H1 (cell line): ENCODE data around the gene ECEL1. TPM values are rescaled to one million over a fixed set of nuclear protein-coding genes. Genes with fewer than 3 reads are reported as not detected.

ENCODE experiments used
- CTCF ChIA-PET: fragments of 300-600 bp; sonication (Branson Sonifier 250); formaldehyde crosslinking; loops from one replicate; lab custom pipeline; 2021; ENCODE audit not compliant: partially characterized antibody; lab: Charles Lee
- POLR2A ChIA-PET: fragments of 300-600 bp; sonication (Branson Sonifier 250); formaldehyde crosslinking; loops from one replicate; lab custom pipeline; 2021; ENCODE audit warnings: inconsistent platforms; ENCODE audit not compliant: partially characterized antibody; lab: Charles Lee
- DNase-seq, 2 experiments: peaks; one replicate each; pipeline versions ENCODE4 v3.0.0 to v3.0.0-alpha.2; 2010 to 2022; ENCODE audit warnings: low spot score in 2 of 2, low read depth in 1 of 2, mixed read lengths in 1 of 2
- FAIRE-seq: peaks from 2 replicates; lab custom pipeline; 2011; peaks lifted over from hg19 to GRCh38; lab: Jason Lieb, UNC
- H2AFZ ChIP-seq: 2 replicates; pipeline ENCODE4 v1.8.1; 2012; ENCODE audit warnings: low read length, inconsistent platforms
- H2AK5ac ChIP-seq: 2 replicates; pipeline ENCODE4 v1.6.1; 2013; ENCODE audit warnings: low read depth, low read length
- H2BK120ac ChIP-seq: replicated peaks from 2 replicates; pipeline ENCODE3; 2013; ENCODE audit warnings: low read depth, low read length, inconsistent platforms
- H2BK12ac ChIP-seq: 2 replicates; pipeline ENCODE4 v1.6.1; 2013; ENCODE audit warnings: low read depth, low read length
- H2BK15ac ChIP-seq: 2 replicates; pipeline ENCODE4 v1.6.1; 2013; ENCODE audit warnings: low read length
- H2BK20ac ChIP-seq: 2 replicates; pipeline ENCODE4 v1.6.1; 2013; ENCODE audit warnings: low read length
- H2BK5ac ChIP-seq: 2 replicates; pipeline ENCODE4 v1.6.1; 2013; ENCODE audit warnings: low read depth, low read length
- H3K14ac ChIP-seq: 2 replicates; pipeline ENCODE4 v1.6.1; 2013; ENCODE audit warnings: inconsistent platforms; ENCODE audit not compliant: insufficient read length
- H3K18ac ChIP-seq: 2 replicates; pipeline ENCODE4 v1.6.1; 2013; ENCODE audit warnings: low read length; ENCODE audit errors: extremely low read depth
- H3K23ac ChIP-seq: 2 replicates; pipeline ENCODE4 v1.6.1; 2013; ENCODE audit warnings: inconsistent platforms; ENCODE audit not compliant: insufficient read length
- H3K23me2 ChIP-seq: 2 replicates; pipeline ENCODE4 v1.6.1; 2013; ENCODE audit warnings: low read depth, low read length
- H3K27ac ChIP-seq: 2 replicates; pipeline ENCODE4 v1.6.1; 2011; ENCODE audit warnings: low read depth, low read length, inconsistent platforms
- H3K27me3 ChIP-seq, 4 experiments: replicated peaks in 1 of 4; 1 replicate in 1 of 4; 2 replicates in 3 of 4; pipeline versions ENCODE4 v1.6.1 to v1.8.1; 2011 to 2013; ENCODE audit warnings: low read length in 3 of 4, mild to moderate bottlenecking in 3 of 4, inconsistent platforms in 2 of 4, mixed read lengths in 2 of 4, moderate library complexity in 1 of 4; ENCODE audit not compliant: control insufficient read depth in 3 of 4, insufficient read depth in 3 of 4; ENCODE audit errors: extremely low read depth in 1 of 4
- H3K36me3 ChIP-seq, 4 experiments: 2 replicates each; pipeline versions ENCODE4 v1.6.1 to v1.8.1; 2011 to 2013; ENCODE audit warnings: mild to moderate bottlenecking in 4 of 4, low read length in 3 of 4, moderate library complexity in 2 of 4, control low read depth in 1 of 4, inconsistent platforms in 1 of 4; ENCODE audit not compliant: insufficient read depth in 4 of 4, control insufficient read depth in 2 of 4
- H3K4ac ChIP-seq: replicated peaks from 2 replicates; pipeline ENCODE3; 2013; ENCODE audit warnings: low read length, low read depth, mixed read lengths, inconsistent platforms; ENCODE audit not compliant: insufficient read length
- H3K4me1 ChIP-seq, 4 experiments: replicated peaks in 1 of 4; 1 replicate in 1 of 4; 2 replicates in 3 of 4; pipeline versions ENCODE4 v1.6.1 to v1.8.1; 2011 to 2013; ENCODE audit warnings: low read length in 3 of 4, inconsistent platforms in 2 of 4, mixed read lengths in 1 of 4; ENCODE audit not compliant: insufficient read depth in 4 of 4, control insufficient read depth in 3 of 4
- H3K4me2 ChIP-seq, 2 experiments: 2 replicates each; pipeline versions ENCODE4 v1.6.1 to v1.8.1; 2011 to 2013; ENCODE audit warnings: low read depth in 2 of 2, low read length in 2 of 2, control low read depth in 1 of 2, inconsistent platforms in 1 of 2, mild to moderate bottlenecking in 1 of 2; ENCODE audit not compliant: insufficient read depth in 1 of 2
- H3K4me3 ChIP-seq, 4 experiments: fragments of 200-600, 300-600 bp in 1 of 4; sonication (generic), shearing (Covaris generic), sonication (Bioruptor Twin) in 1 of 4; 2 replicates each; pipeline versions ENCODE4 v1.5.1 to v1.8.1; 2011 to 2016; ENCODE audit warnings: low read length in 4 of 4, low read depth in 3 of 4, control low read depth in 2 of 4, inconsistent platforms in 2 of 4, mild to moderate bottlenecking in 2 of 4, mixed read lengths in 1 of 4, moderate library complexity in 1 of 4; ENCODE audit not compliant: insufficient read depth in 2 of 4; ENCODE audit errors: extremely low read depth in 1 of 4
- H3K56ac ChIP-seq: replicated peaks from 2 replicates; pipeline ENCODE3; 2013; ENCODE audit warnings: low read depth, mild to moderate bottlenecking, mixed read lengths, low read length, inconsistent platforms; ENCODE audit not compliant: insufficient read length
- H3K79me1 ChIP-seq: 2 replicates; pipeline ENCODE4 v1.6.1; 2013; ENCODE audit warnings: low read depth, low read length, control low read depth
- H3K79me2 ChIP-seq, 2 experiments: 2 replicates each; pipeline versions ENCODE4 v1.6.1 to v1.8.1; 2012 to 2013; ENCODE audit warnings: low read length in 2 of 2, mild to moderate bottlenecking in 2 of 2, inconsistent platforms in 1 of 2; ENCODE audit not compliant: insufficient read depth in 2 of 2, control insufficient read depth in 1 of 2
- H3K9ac ChIP-seq, 4 experiments: replicated peaks in 1 of 4; 1 replicate in 1 of 4; 2 replicates in 3 of 4; pipeline versions ENCODE4 v1.6.1 to v1.8.1; 2011 to 2013; ENCODE audit warnings: low read depth in 3 of 4, low read length in 3 of 4, control low read depth in 2 of 4, mild to moderate bottlenecking in 2 of 4, moderate library complexity in 2 of 4, inconsistent platforms in 1 of 4; ENCODE audit errors: extremely low read depth in 1 of 4
- H3K9me3 ChIP-seq, 2 experiments: 2 replicates each; pipeline versions ENCODE4 v1.6.1 to v1.8.1; 2012 to 2013; ENCODE audit warnings: mild to moderate bottlenecking in 2 of 2, moderate library complexity in 2 of 2, control low read depth in 1 of 2, inconsistent platforms in 1 of 2, low read depth in 1 of 2, low read length in 1 of 2, mixed read lengths in 1 of 2; ENCODE audit not compliant: insufficient read depth in 2 of 2
- H4K20me1 ChIP-seq, 2 experiments: replicated peaks in 1 of 2; 2 replicates each; pipeline versions ENCODE3 to v1.8.1; 2011 to 2013; ENCODE audit warnings: inconsistent platforms in 2 of 2, low read length in 2 of 2, mild to moderate bottlenecking in 1 of 2; ENCODE audit not compliant: insufficient read depth in 2 of 2, control insufficient read depth in 1 of 2
- H4K5ac ChIP-seq: 2 replicates; pipeline ENCODE4 v1.6.1; 2013; ENCODE audit warnings: low read length, low read depth, mixed read lengths, inconsistent platforms; ENCODE audit not compliant: insufficient read length
- H4K8ac ChIP-seq: 2 replicates; pipeline ENCODE4 v1.8.0; 2013; ENCODE audit warnings: mild to moderate bottlenecking, moderate library complexity, low read length, inconsistent platforms; ENCODE audit not compliant: insufficient read depth; ENCODE audit errors: extremely low read depth
- H4K91ac ChIP-seq: replicated peaks from 2 replicates; pipeline ENCODE3; 2013; ENCODE audit warnings: low read length, mixed read lengths, inconsistent platforms; ENCODE audit not compliant: insufficient read length
- ASH2L ChIP-seq: fragments of 200-600, 300-600 bp; sonication (generic); IDR thresholded peaks from one replicate; pipeline ENCODE4 v1.7.1; 2017; ENCODE audit warnings: low read length
- CHD1 ChIP-seq: IDR thresholded peaks from 2 replicates; pipeline ENCODE4 v1.6.1; 2012; ENCODE audit warnings: low read depth, low read length, improper control_type of control experiment
- KDM1A ChIP-seq: fragments of 200-600, 300-600 bp; sonication (generic); IDR thresholded peaks from 2 replicates; pipeline ENCODE4 v1.7.1; 2016; ENCODE audit warnings: mild to moderate bottlenecking, low read length, borderline replicate concordance
- RFX5 ChIP-seq: IDR thresholded peaks from 2 replicates; pipeline ENCODE4 v1.6.1; 2011; ENCODE audit warnings: low read depth, low read length, improper control_type of control experiment, borderline replicate concordance
- RNF2 ChIP-seq: fragments of 200-900, 300-1000 bp; sonication (generic); IDR thresholded peaks from 2 replicates; pipeline ENCODE4 v1.7.1; 2016; ENCODE audit warnings: borderline replicate concordance, low read depth, mild to moderate bottlenecking, antibody characterized with exemption, low read length; ENCODE audit not compliant: poor library complexity, severe bottlenecking; ENCODE audit errors: missing control alignments
- WGBS, 2 experiments: shearing (Covaris generic) in 1 of 2; methylation state at CpG; one replicate each; pipeline versions ENCODE4 v1.1.6 to v1.1.7; 2013 to 2015; ENCODE audit warnings: low lambda C conversion rate in 2 of 2, mixed read lengths in 2 of 2, inconsistent platforms in 1 of 2, low coverage in 1 of 2, missing lambda C conversion rate in 1 of 2; ENCODE audit not compliant: insufficient replicate concordance in 2 of 2, insufficient coverage in 1 of 2, insufficient read length in 1 of 2; ENCODE audit errors: extremely low coverage in 1 of 2, missing lambda C conversion rate in 1 of 2; 5-methylcytosine and 5-hydroxymethylcytosine counted together
- polyA plus RNA-seq, 7 experiments: library from polyadenylated mRNA; depleted of rRNA in 3 of 7; stranded (reverse) in 5 of 7; unstranded in 2 of 7; fragments of >200 nt in 5 of 7; fragments of 200-250 nt in 2 of 7; gene quantifications; 1 replicate in 5 of 7; 2 replicates in 1 of 7; 4 replicates in 1 of 7; pipeline versions ENCODE4 v1.2.1 to v1.2.3, GENCODE V29; 2011 to 2013; ENCODE audit warnings: missing spikeins in 2 of 7, mixed read lengths in 2 of 7
- total RNA-seq: library from RNA; stranded (reverse); fragmentation: NEBNext Ultra II Directional; extraction: Animal tissue kit (Norgen Biotek cat#: 25700); gene quantifications from 2 replicates; pipeline ENCODE4 v1.2.1, GENCODE V29; 2021
- TF ChIP-seq, protein P1 (sequence below): IDR thresholded peaks from 2 replicates; pipeline ENCODE4 v1.6.1; 2012; ENCODE audit warnings: low read length, inconsistent platforms

ECEL1 gene
- total and polyA plus RNA-seq, 2 of the 8 experiments (the other 6 are each of a cell fraction or from before 2014, with no cell fraction given) = 7.7 to 20.2 TPM

DNA sequence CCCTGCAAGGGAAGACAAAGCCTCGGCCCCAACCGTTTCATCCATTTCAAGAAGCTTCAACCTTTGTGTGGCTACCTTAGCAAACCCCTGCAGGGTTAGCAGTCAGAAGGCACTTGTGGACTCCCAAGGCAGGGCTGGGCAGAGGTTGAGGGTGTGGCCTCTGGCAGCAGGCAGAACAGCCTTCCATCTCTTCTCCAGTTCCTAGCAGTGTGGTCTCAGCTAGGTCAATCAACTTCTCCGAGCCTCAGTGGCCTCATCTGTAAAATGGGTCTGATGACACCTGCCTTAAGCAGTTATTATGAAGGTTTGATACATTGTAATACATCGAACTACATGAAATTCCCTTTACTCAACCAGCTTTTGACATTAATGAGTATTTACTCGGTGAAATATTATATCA, 25.7 kb upstream of the ECEL1 start:
- Histone ChIP-seq H3K18ac (no peak overlapping the region), H4K8ac (no peak overlapping the region), H3K4me2 (no peak overlapping the region), H3K4ac (no peak overlapping the region), H2BK20ac (no peak overlapping the region), H3K23me2 (peaks cover 2% of the 10 kb centered on the region; the same call in 1 of the 2 replicates), H3K4me3 (no peak overlapping the region), H2AK5ac (no peak overlapping the region), H3K79me1 (no peaks in the 10 kb centered on the region), H3K27me3 (no peaks in the 10 kb centered on the region; a peak in 1 of 7 replicates), H3K79me2 (no peaks in the 10 kb centered on the region), H4K5ac (no peak overlapping the region), H3K14ac (no peak overlapping the region), H2AFZ (no peak overlapping the region), H2BK15ac (no peak overlapping the region), H3K9me3 (no peaks in the 10 kb centered on the region), H3K23ac (no peak overlapping the region), H3K56ac (no peak overlapping the region), H3K4me1 (peaks cover 0 to 7% (median 2%) of the 10 kb centered on the region in 4 experiments; a peak in 2 of 7 replicates), H2BK5ac (no peak overlapping the region), H2BK12ac (no peak overlapping the region), H4K20me1 (no peaks in the 10 kb centered on the region), H3K27ac (no peak overlapping the region), H3K9ac (no peak overlapping the region), H4K91ac (no peak overlapping the region), H3K36me3 (no peaks in the 10 kb centered on the region), H2BK120ac (no peak overlapping the region)
- TF ChIP-seq RFX5 = no peak
- no peak for TF ChIP-seq CHD1
- TF ChIP-seq, protein P1, sequence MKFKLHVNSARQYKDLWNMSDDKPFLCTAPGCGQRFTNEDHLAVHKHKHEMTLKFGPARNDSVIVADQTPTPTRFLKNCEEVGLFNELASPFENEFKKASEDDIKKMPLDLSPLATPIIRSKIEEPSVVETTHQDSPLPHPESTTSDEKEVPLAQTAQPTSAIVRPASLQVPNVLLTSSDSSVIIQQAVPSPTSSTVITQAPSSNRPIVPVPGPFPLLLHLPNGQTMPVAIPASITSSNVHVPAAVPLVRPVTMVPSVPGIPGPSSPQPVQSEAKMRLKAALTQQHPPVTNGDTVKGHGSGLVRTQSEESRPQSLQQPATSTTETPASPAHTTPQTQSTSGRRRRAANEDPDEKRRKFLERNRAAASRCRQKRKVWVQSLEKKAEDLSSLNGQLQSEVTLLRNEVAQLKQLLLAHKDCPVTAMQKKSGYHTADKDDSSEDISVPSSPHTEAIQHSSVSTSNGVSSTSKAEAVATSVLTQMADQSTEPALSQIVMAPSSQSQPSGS = no peak
- TF ChIP-seq RNF2 = no peak
- TF ChIP-seq KDM1A = peak; percentile 87; the same call in 1 of the 2 replicates
- TF ChIP-seq ASH2L = no peak
- DNase-seq (no peak), FAIRE-seq (no peak)
- CTCF ChIA-PET = interaction anchor here (0.9 to 10.8 kb wide), 8 partner anchors 9 to 74 kb away, joined by 3 to 176 read pairs (median 6); partner anchors contain the start of genes CHRND and PRSS56
- POLR2A ChIA-PET = interaction anchor here (0.9 kb wide), 1 partner anchor 94 kb away, joined by 3 read pairs; no protein-coding TSS in a partner anchor
- 87% methylated on average over 5 of the region's 5 CpGs; no CpG with 5 or more reads in 1 of the 2 experiments for WGBS, 2 experiments
